OCI-LY7 (cell line): ENCODE measurements around the gene CFAP20. TPM values are rescaled to one million over a fixed set of nuclear protein-coding genes. Genes with fewer than 3 reads are reported as not detected.

Experiments
- BruUV-seq: library from RNA; stranded (reverse); fragments of 400-500 nt; replicated peaks from 2 replicates; lab custom pipeline; 2021; lab: Mats Ljungman, UMichigan
- CTCF ChIA-PET: fragments of 300-600 bp; sonication (Branson Sonifier 250); formaldehyde crosslinking; loops from one replicate; lab custom pipeline; 2022; ENCODE audit warnings: antibody characterized with exemption; ENCODE audit not compliant: unreplicated experiment; lab: Charles Lee
- POLR2A ChIA-PET: fragments of 300-600 bp; sonication (Branson Sonifier 250); formaldehyde crosslinking; loops from one replicate; lab custom pipeline; 2022; ENCODE audit warnings: antibody characterized with exemption; lab: Charles Lee
- DNase-seq: peaks from one replicate; pipeline ENCODE4 v3.0.0-alpha.2; 2015; ENCODE audit warnings: low spot score
- H2AFZ ChIP-seq: fragments of 200-600 bp; sonication (generic), shearing (Covaris generic); 2 replicates; pipeline ENCODE4 v1.6.1; 2014; ENCODE audit warnings: mild to moderate bottlenecking, antibody characterized with exemption, low read length, moderate library complexity
- H3K27ac ChIP-seq: fragments of 200-600 bp; sonication (generic); 2 replicates; pipeline ENCODE4 v1.5.1; 2014; ENCODE audit warnings: mixed run types, low read depth, mild to moderate bottlenecking, moderate library complexity, low read length, inconsistent platforms; ENCODE audit not compliant: poor library complexity, severe bottlenecking
- H3K36me3 ChIP-seq: fragments of 200-600 bp; sonication (generic); 2 replicates; pipeline ENCODE4 v1.6.1; 2014; ENCODE audit warnings: mild to moderate bottlenecking, antibody characterized with exemption, low read length, moderate library complexity, mixed read lengths; ENCODE audit not compliant: insufficient read depth
- H3K4me1 ChIP-seq: fragments of 200-600 bp; sonication (generic); 2 replicates; pipeline ENCODE4 v1.5.1; 2014; ENCODE audit warnings: mild to moderate bottlenecking, low read length; ENCODE audit not compliant: insufficient read depth, poor library complexity, severe bottlenecking
- H3K4me2 ChIP-seq: fragments of 200-600 bp; sonication (generic); 2 replicates; pipeline ENCODE4 v1.6.1; 2014; ENCODE audit warnings: mild to moderate bottlenecking, low read length
- H3K4me3 ChIP-seq: fragments of 200-600 bp; sonication (generic); 2 replicates; pipeline ENCODE4 v1.5.1; 2014; ENCODE audit warnings: mild to moderate bottlenecking, low read depth, low read length; ENCODE audit not compliant: poor library complexity, severe bottlenecking
- H3K79me2 ChIP-seq: fragments of 200-600 bp; sonication (generic); 2 replicates; pipeline ENCODE4 v1.6.1; 2016; ENCODE audit warnings: low read depth, mild to moderate bottlenecking, low read length, moderate library complexity, mixed read lengths; ENCODE audit not compliant: insufficient read depth
- H3K9me2 ChIP-seq: fragments of 200-600 bp; sonication (generic); 2 replicates; pipeline ENCODE4 v1.6.1; 2016; ENCODE audit warnings: mild to moderate bottlenecking, low read length, mixed read lengths; ENCODE audit not compliant: insufficient read depth
- H3K9me3 ChIP-seq: fragments of 200-600 bp; sonication (generic); 2 replicates; pipeline ENCODE4 v1.6.1; 2014; ENCODE audit warnings: mild to moderate bottlenecking, mixed run types, low read length, mixed read lengths
- H4K20me1 ChIP-seq: fragments of 200-600 bp; sonication (generic); 2 replicates; pipeline ENCODE4 v1.6.1; 2014; ENCODE audit warnings: mild to moderate bottlenecking, antibody characterized with exemption, low read length, moderate library complexity, mixed read lengths; ENCODE audit not compliant: insufficient read depth
- EZH2phosphoT487 ChIP-seq: fragments of 200-600 bp; sonication (generic); IDR thresholded peaks from 2 replicates; pipeline ENCODE4 v1.6.1; 2018; ENCODE audit warnings: low read depth, borderline replicate concordance, mild to moderate bottlenecking, mixed run types, antibody characterized with exemption, low read length, moderate library complexity, mixed read lengths
- intact Hi-C: fragments of 100-400 bp; cut with micrococcal nuclease; formaldehyde crosslinking; loops from one replicate; pipeline ENCODE4 v1.10.0; 2022; ENCODE audit not compliant: unreplicated experiment
- total RNA-seq, 2 experiments: library from RNA; depleted of rRNA in 1 of 2; stranded (reverse); fragments of >200 nt in 1 of 2; shearing (Covaris generic) in 1 of 2; gene quantifications; 2 replicates each; pipeline ENCODE4 v1.2.3, GENCODE V29; 2014 to 2022
- TF ChIP-seq, protein P1 (sequence below): fragments of 200-600 bp; sonication (generic); conservative IDR thresholded peaks from 2 replicates; pipeline ENCODE4 v1.5.1; 2014; ENCODE audit warnings: mild to moderate bottlenecking, antibody characterized with exemption, low read length, moderate library complexity, mixed read lengths

CFAP20 gene
- total RNA-seq, 2 experiments from 2014 or later, result 46.4 to 89.2 TPM

DNA sequence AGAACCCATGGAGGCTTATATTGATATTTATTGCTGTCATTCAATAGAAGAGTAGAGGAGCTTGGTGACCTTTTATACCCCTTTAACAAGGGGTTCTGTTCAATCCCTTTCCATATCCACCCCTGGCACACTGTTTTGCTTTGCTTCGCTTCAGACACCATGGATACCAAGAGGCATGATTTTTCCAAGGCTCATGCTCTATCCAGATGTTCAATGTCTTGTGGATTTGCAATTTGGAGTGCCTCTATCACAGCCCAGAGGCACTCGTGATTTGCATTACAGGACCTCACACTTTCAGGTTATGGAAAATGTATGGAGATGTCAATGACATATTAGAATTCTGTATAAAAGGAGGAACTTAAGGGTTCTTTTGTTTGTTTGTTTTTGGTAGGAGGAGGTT lies 21.5 kb downstream of the CFAP20 start:
- intact Hi-C loops, result no loop called here
- no TSS peak for BruUV-seq
- DNase-seq, result no peak
- no peak overlapping the region for H3K4me2 ChIP-seq
- no peaks in the 10 kb centered on the region for H3K9me3 ChIP-seq
- no peaks in the 10 kb centered on the region for H4K20me1 ChIP-seq
- no peak overlapping the region for H2AFZ ChIP-seq
- no peak for TF ChIP-seq EZH2phosphoT487
- TF ChIP-seq, protein P1, sequence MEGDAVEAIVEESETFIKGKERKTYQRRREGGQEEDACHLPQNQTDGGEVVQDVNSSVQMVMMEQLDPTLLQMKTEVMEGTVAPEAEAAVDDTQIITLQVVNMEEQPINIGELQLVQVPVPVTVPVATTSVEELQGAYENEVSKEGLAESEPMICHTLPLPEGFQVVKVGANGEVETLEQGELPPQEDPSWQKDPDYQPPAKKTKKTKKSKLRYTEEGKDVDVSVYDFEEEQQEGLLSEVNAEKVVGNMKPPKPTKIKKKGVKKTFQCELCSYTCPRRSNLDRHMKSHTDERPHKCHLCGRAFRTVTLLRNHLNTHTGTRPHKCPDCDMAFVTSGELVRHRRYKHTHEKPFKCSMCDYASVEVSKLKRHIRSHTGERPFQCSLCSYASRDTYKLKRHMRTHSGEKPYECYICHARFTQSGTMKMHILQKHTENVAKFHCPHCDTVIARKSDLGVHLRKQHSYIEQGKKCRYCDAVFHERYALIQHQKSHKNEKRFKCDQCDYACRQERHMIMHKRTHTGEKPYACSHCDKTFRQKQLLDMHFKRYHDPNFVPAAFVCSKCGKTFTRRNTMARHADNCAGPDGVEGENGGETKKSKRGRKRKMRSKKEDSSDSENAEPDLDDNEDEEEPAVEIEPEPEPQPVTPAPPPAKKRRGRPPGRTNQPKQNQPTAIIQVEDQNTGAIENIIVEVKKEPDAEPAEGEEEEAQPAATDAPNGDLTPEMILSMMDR, result no peak
- no peak overlapping the region for H3K27ac ChIP-seq
- H3K9me2 ChIP-seq, result no peaks in the 10 kb centered on the region
- peaks cover 1% of the 10 kb centered on the region; the same call in 1 of the 2 replicates for H3K36me3 ChIP-seq
- POLR2A ChIA-PET, result interaction anchor here (0.6 kb wide), 1 partner anchor 317 kb away, joined by 4 read pairs; no protein-coding TSS in a partner anchor
- H3K4me3 ChIP-seq, result no peak overlapping the region
- CTCF ChIA-PET, result no interaction called here
- no peaks in the 10 kb centered on the region for H3K79me2 ChIP-seq
- peaks cover 5% of the 10 kb centered on the region for H3K4me1 ChIP-seq

DNA sequence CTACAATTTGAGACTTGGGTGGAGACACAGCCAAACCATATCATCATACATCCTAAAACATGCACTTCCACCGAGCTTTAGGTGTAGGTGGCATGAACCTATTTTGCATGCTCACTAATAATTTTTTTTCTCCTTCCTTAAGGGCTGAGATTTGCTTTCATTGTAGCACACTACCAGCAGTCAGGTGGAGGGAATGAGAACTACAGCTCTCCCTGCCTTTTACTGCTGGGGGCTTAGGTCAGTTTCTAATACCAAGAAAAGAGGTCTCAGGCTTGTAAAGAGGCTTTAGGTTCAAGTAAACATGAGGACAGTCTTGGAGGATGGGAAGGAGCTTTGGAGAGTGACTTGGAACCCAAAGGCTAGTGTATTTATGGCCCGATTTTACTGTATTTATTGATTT lies 22.0 kb downstream of the CFAP20 start:
- TF ChIP-seq, protein P1, result no peak
- no peak for TF ChIP-seq EZH2phosphoT487
- BruUV-seq, result no TSS peak
- Histone ChIP-seq H3K36me3 (no peaks in the 10 kb centered on the region), H3K4me3 (no peak overlapping the region), H3K4me2 (no peak overlapping the region), H3K9me3 (no peaks in the 10 kb centered on the region), H3K79me2 (no peaks in the 10 kb centered on the region), H3K9me2 (no peaks in the 10 kb centered on the region), H2AFZ (no peak overlapping the region), H3K4me1 (peaks cover 5% of the 10 kb centered on the region), H3K27ac (no peak overlapping the region), H4K20me1 (no peaks in the 10 kb centered on the region)
- intact Hi-C loops, result no loop called here
- CTCF ChIA-PET, result no interaction called here
- POLR2A ChIA-PET, result interaction anchor here (0.5 to 0.6 kb wide), 2 partner anchors 398 to 604 kb away, joined by 3 to 5 read pairs; no protein-coding TSS in a partner anchor
- no peak for DNase-seq

DNA sequence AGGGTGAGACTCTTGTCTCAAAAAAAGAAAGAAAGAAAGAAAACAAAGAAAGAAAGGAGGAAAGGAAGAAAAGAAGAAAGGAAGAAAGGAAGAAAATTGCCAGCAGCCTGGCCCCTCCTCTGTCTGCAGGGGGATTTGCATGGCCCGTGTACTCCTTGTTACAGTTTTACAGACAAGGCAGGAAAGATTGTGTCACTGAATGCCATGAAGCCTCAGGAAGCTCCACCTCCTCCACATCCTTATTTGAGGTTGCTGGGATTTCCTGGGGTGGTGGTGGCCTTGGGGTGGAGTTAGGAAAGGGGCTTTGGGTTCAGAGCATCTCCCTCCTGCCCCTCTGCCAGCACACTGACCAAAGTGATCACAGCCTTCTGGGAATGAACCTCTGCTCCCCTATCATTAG lies 23.6 kb downstream of the CFAP20 start:
- ChIA-PET POLR2A (no interaction called here), CTCF (no interaction called here)
- no peaks in the 10 kb centered on the region for H3K9me3 ChIP-seq
- no peaks in the 10 kb centered on the region for H3K36me3 ChIP-seq
- H3K4me1 ChIP-seq, result peaks cover 5% of the 10 kb centered on the region
- H3K4me2 ChIP-seq, result no peak overlapping the region
- H3K9me2 ChIP-seq, result no peaks in the 10 kb centered on the region
- H3K79me2 ChIP-seq, result no peaks in the 10 kb centered on the region
- no peak overlapping the region for H3K4me3 ChIP-seq
- DNase-seq, result no peak
- no peak overlapping the region for H2AFZ ChIP-seq
- no TSS peak for BruUV-seq
- no peak for TF ChIP-seq EZH2phosphoT487
- TF ChIP-seq, protein P1, result no peak
- H3K27ac ChIP-seq, result no peak overlapping the region
- no peaks in the 10 kb centered on the region for H4K20me1 ChIP-seq
- intact Hi-C loops, result no loop called here
